Peyer's patch (tissue), 4 donors: ENCODE results near the gene CEP68. TPM values are rescaled to one million over a fixed set of nuclear protein-coding genes. Genes with fewer than 3 reads are reported as not detected.
A peak's percentile ranks its signal among the peaks of the same experiment; 100 is the strongest.

Experiments
- DNase-seq, 3 donors: peaks; one replicate each; pipeline ENCODE4 v3.0.0-alpha.2; 2017 to 2019
- H3K27ac ChIP-seq, 4 donors: fragments of 200-600 bp; sonication (generic); one replicate each; pipeline ENCODE4 v1.5.1; 2016 to 2019
- H3K27me3 ChIP-seq, 2 donors: fragments of 200-600 bp; sonication (generic); one replicate each; pipeline ENCODE4 v1.5.1; 2019
- H3K36me3 ChIP-seq, 3 donors: fragments of 200-600 bp; sonication (generic); one replicate each; pipeline ENCODE4 v1.5.1; 2016 to 2019
- H3K4me1 ChIP-seq, 4 donors: fragments of 200-600 bp; sonication (generic); one replicate each; pipeline ENCODE4 v1.5.1; 2016 to 2019
- H3K4me3 ChIP-seq, 4 donors: fragments of 200-600 bp; sonication (generic); 1 replicate in 3 of 4; 2 replicates in 1 of 4; pipeline ENCODE4 v1.5.1; 2016 to 2019; ENCODE audit warnings: mild to moderate bottlenecking in 1 of 4
- H3K9me3 ChIP-seq, 4 donors: fragments of 200-600 bp; sonication (generic); one replicate each; pipeline ENCODE4 v1.5.1; 2016 to 2019; ENCODE audit warnings: mild to moderate bottlenecking in 1 of 4
- POLR2A ChIP-seq, 2 donors: fragments of 450-650 bp; IDR thresholded peaks; one replicate each; pipeline ENCODE4 v1.5.1; 2017; ENCODE audit warnings: antibody characterized with exemption in 2 of 2, mild to moderate bottlenecking in 2 of 2, moderate library complexity in 2 of 2
- total RNA-seq, 4 donors: library from RNA; depleted of rRNA; stranded (reverse); fragments of >200 nt; gene quantifications; one replicate each; pipeline ENCODE4 v1.1.0, GENCODE V29; 2016
- TF ChIP-seq, protein P1 (sequence below), 6 experiments: fragments of 450-650 bp in 4 of 6; fragments of 200-600 bp in 2 of 6; sonication (generic) in 1 of 6; IDR thresholded peaks; one replicate each; pipeline ENCODE4 v1.5.1; 2017 to 2019; ENCODE audit warnings: antibody characterized with exemption in 6 of 6, mild to moderate bottlenecking in 3 of 6, moderate library complexity in 1 of 6

CEP68 gene
- total RNA-seq, 4 donors from 2014 or later, result 5.4 to 18.2 (median 14.7) TPM

DNA sequence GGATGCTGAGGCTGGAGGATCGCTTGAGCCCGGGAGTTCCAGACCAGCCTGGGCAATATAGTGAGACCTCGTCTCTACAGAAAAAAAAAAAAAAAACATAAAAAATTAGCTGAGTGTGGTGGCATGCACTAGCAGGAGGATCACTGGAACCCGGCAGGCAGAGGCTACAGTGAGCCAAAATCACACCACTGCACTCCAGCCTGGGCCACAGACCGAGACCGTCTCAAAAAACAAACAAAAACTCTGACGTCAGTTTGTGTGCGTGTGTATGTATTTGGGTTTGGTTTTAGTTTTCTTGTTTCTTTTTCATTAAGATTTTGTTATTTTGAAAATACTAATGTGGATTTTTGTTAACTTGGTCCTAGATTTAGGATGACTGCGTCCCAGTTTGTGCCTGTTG is 19.0 kb downstream of the CEP68 start:
- Histone ChIP-seq H3K4me1 (peaks cover 0 to 24% (median 3%) of the 10 kb centered on the region in 4 donors), H3K9me3 (no peaks in the 10 kb centered on the region), H3K4me3 (no peak overlapping the region), H3K36me3 (peaks cover 0 to 67% (median 0%) of the 10 kb centered on the region in 3 donors), H3K27ac (peak overlapping the region in 2 of 4 donors; percentile 28 to 48), H3K27me3 (no peaks in the 10 kb centered on the region)
- DNase-seq, result no peak
- TF ChIP-seq, protein P1, sequence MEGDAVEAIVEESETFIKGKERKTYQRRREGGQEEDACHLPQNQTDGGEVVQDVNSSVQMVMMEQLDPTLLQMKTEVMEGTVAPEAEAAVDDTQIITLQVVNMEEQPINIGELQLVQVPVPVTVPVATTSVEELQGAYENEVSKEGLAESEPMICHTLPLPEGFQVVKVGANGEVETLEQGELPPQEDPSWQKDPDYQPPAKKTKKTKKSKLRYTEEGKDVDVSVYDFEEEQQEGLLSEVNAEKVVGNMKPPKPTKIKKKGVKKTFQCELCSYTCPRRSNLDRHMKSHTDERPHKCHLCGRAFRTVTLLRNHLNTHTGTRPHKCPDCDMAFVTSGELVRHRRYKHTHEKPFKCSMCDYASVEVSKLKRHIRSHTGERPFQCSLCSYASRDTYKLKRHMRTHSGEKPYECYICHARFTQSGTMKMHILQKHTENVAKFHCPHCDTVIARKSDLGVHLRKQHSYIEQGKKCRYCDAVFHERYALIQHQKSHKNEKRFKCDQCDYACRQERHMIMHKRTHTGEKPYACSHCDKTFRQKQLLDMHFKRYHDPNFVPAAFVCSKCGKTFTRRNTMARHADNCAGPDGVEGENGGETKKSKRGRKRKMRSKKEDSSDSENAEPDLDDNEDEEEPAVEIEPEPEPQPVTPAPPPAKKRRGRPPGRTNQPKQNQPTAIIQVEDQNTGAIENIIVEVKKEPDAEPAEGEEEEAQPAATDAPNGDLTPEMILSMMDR (IDR thresholded peaks at IDR 0.05), result no peak
- no peak for TF ChIP-seq POLR2A (IDR thresholded peaks at IDR 0.05)

DNA sequence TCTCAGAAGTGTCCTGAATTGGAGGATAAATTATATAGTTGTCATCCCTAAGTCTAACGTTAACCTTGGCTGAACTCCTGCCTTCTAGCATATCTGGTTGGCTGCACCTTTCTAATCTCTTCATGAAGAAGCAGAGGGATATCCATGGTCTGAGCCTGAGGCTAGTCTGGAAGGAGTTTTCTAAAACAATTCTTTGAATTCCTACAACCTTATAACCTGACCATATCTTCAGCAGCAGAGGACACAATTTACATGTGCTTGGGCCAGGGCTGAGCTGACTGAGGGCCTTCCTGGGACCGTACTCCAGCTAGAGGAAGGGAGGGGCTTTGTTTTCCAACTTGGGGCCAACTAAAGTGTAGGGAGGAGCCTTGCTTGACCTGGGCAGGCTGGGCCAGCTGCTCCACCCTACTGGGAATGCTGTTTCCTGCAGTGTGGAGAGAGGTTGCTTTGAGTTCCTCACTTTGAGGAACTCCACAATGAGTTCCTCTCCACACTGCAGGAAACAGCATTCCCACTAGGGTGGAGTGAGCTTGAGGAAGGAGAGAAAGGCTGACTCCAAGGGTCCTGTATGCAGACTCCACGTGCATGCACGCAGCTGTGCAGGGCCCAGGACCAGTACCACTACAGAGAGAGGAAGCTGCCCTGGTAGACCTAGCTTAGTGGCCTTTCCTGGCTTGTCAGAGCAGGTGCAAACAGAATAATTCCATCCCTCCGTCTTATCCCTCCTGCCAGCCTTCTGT is 19.6 kb downstream of the CEP68 start:
- TF ChIP-seq, protein P1 (IDR thresholded peaks at IDR 0.05), result no peak
- no peak for TF ChIP-seq POLR2A (IDR thresholded peaks at IDR 0.05)
- Histone ChIP-seq H3K9me3 (no peaks in the 10 kb centered on the region), H3K27ac (peak overlapping the region in 3 of 4 donors; percentile 28 to 48 (median 32)), H3K36me3 (peaks cover 0 to 68% (median 0%) of the 10 kb centered on the region in 3 donors), H3K27me3 (no peaks in the 10 kb centered on the region), H3K4me3 (no peak overlapping the region), H3K4me1 (peaks cover 0 to 18% (median 1%) of the 10 kb centered on the region in 4 donors)
- peak in 1 of 3 donors; percentile 9 for DNase-seq

DNA sequence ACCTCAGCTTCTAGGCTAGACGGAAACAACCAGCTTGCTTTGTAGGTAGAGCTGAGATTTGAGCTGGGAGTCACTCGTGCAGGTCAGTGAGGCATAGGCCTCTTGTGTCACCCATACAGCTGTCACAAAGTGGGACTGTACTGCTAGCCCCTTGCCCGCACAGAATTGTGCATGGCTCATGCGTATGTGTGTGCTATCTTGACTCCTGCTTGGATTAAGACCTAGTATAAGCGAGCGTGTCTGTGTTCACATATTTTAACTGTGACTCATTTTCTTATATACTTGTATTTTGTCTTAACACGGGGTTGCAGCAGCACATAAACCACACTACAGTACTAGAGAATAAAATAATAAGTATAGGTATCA is 20.1 kb downstream of the CEP68 start:
- TF ChIP-seq, protein P1 (IDR thresholded peaks at IDR 0.05), result no peak
- no peak for TF ChIP-seq POLR2A (IDR thresholded peaks at IDR 0.05)
- Histone ChIP-seq H3K27ac (peak overlapping the region in 3 of 4 donors; percentile 28 to 48 (median 32)), H3K36me3 (peaks cover 0 to 66% (median 0%) of the 10 kb centered on the region in 3 donors)

DNA sequence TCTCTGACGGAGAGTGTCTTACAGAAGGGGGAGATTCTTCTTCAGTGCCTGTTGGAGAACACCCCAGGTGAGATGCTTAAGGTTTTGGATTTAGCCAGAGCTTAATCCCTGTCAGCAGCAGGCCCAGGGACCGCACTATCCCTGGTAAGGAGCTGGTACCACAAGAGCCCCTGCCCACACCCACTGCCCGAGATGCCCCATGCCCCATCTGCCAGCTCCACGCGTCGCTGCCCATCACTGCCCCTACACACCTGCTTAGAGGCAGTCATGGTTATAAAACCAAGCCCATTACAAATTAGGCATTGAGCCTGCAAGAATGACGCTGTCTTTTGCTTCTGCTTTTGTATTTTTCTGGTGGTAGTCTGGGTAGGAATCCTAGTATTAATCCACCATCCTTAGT is 21.7 kb downstream of the CEP68 start:
- no peak for DNase-seq
- Histone ChIP-seq H3K36me3 (peaks cover 0 to 65% (median 0%) of the 10 kb centered on the region in 3 donors), H3K4me1 (peaks cover 0 to 12% (median 0%) of the 10 kb centered on the region in 4 donors), H3K9me3 (no peaks in the 10 kb centered on the region), H3K27me3 (no peaks in the 10 kb centered on the region), H3K4me3 (no peak overlapping the region), H3K27ac (no peak overlapping the region)
- no peak for TF ChIP-seq POLR2A (IDR thresholded peaks at IDR 0.05)
- TF ChIP-seq, protein P1 (IDR thresholded peaks at IDR 0.05), result no peak

More for the DNA sequence above, 20.1 kb downstream of the CEP68 start:
- peaks cover 0 to 13% (median 0%) of the 10 kb centered on the region in 4 donors for H3K4me1 ChIP-seq
- no peaks in the 10 kb centered on the region for H3K27me3 ChIP-seq
- H3K9me3 ChIP-seq, result no peaks in the 10 kb centered on the region
- H3K4me3 ChIP-seq, result no peak overlapping the region
- DNase-seq, result peak in 1 of 3 donors; percentile 5

DNA sequence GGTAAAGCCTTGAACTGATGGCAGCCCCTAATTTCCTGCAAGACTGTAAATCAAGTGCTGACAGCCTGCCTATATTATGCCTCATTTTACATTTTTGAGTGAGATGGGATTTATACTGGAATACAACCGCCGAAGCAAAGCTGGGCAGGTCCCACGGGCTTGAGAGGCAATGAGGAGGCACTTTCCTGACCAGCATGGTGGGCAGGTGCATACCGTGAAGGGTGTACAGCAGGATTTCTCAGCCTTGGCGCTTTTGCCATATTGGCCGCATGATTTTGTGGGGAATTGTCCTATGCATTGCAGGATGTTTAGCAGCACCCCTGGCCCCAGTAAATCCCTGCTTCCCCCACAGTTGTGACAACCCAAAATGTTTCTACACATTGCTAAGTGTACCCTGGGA is 22.8 kb downstream of the CEP68 start:
- peaks cover 0 to 12% (median 0%) of the 10 kb centered on the region in 4 donors for H3K4me1 ChIP-seq
- TF ChIP-seq POLR2A (IDR thresholded peaks at IDR 0.05), result no peak
- TF ChIP-seq, protein P1 (IDR thresholded peaks at IDR 0.05), result no peak
- DNase-seq, result no peak
- H3K4me3 ChIP-seq, result no peak overlapping the region
- H3K27ac ChIP-seq, result no peak overlapping the region
- no peaks in the 10 kb centered on the region for H3K27me3 ChIP-seq
- H3K36me3 ChIP-seq, result peaks cover 0 to 66% (median 0%) of the 10 kb centered on the region in 3 donors
- H3K9me3 ChIP-seq, result no peaks in the 10 kb centered on the region
